Measurements from ENCODE around the gene TECPR1.

GRCh38 chr7:98170966-98171365 is 81.1 kb downstream of the TECPR1 start:
- TF ChIP-seq CTCF (IDR thresholded peaks at IDR 0.05) (no peak), POLR2A (IDR thresholded peaks at IDR 0.05) (no peak)
